Lung (tissue), 12 donors: ENCODE data around the gene ITGAD. TPM values are rescaled to one million over a fixed set of nuclear protein-coding genes. Genes with fewer than 3 reads are reported as not detected.

Source experiments
- ATAC-seq: fragments of 200-7000 bp; cut with Tn5 transposase; one replicate; pipeline ENCODE4 v1.9.1; 2020; ENCODE audit warnings: moderate number of reproducible peaks; ENCODE audit not compliant: insufficient read depth, low FRiP score
- DNase-seq, 3 donors: peaks; one replicate each; pipeline ENCODE4 v3.0.0-alpha.2; 2013 to 2017
- H3K27ac ChIP-seq, 2 donors: one replicate each; pipeline ENCODE4 v1.5.1; 2013; ENCODE audit warnings: mild to moderate bottlenecking in 2 of 2, moderate library complexity in 2 of 2, control low read depth in 1 of 2, inconsistent platforms in 1 of 2, low read depth in 1 of 2, low read length in 1 of 2
- H3K27me3 ChIP-seq, 3 donors: one replicate each; pipeline ENCODE4 v1.5.1; 2013; ENCODE audit warnings: low read length in 2 of 3; ENCODE audit not compliant: control insufficient read depth in 3 of 3, insufficient read depth in 3 of 3
- H3K36me3 ChIP-seq, 4 donors: one replicate each; pipeline ENCODE4 v1.5.1; 2013; ENCODE audit warnings: low read length in 4 of 4, mild to moderate bottlenecking in 1 of 4, moderate library complexity in 1 of 4; ENCODE audit not compliant: control insufficient read depth in 4 of 4, insufficient read depth in 4 of 4
- H3K4me1 ChIP-seq, 5 donors: one replicate each; pipeline ENCODE4 v1.5.1; 2013; ENCODE audit warnings: low read length in 5 of 5, mild to moderate bottlenecking in 2 of 5, moderate library complexity in 1 of 5; ENCODE audit not compliant: control insufficient read depth in 5 of 5, insufficient read depth in 5 of 5
- H3K4me3 ChIP-seq: one replicate; pipeline ENCODE4 v1.5.1; 2013; ENCODE audit warnings: mild to moderate bottlenecking, control low read depth, moderate library complexity
- H3K9ac ChIP-seq, 2 donors: one replicate each; pipeline ENCODE4 v1.5.1; 2013; ENCODE audit warnings: low read length in 2 of 2, control low read depth in 1 of 2; ENCODE audit not compliant: insufficient read depth in 1 of 2
- H3K9me3 ChIP-seq, 4 donors: one replicate each; pipeline ENCODE4 v1.5.1; 2013; ENCODE audit warnings: low read length in 3 of 4, mild to moderate bottlenecking in 1 of 4, moderate library complexity in 1 of 4; ENCODE audit not compliant: control insufficient read depth in 4 of 4, insufficient read depth in 3 of 4
- CTCF ChIP-seq: IDR thresholded peaks from 2 replicates; pipeline ENCODE4 v1.5.1; 2012; ENCODE audit warnings: mild to moderate bottlenecking; ENCODE audit errors: control extremely low read depth, extremely low read depth
- WGBS, 2 donors: extraction: QIAGEN DNeasy Blood & Tissue Kit; methylation state at CpG; one replicate each; pipeline ENCODE4 v1.1.7; 2013; 5-methylcytosine and 5-hydroxymethylcytosine counted together
- polyA plus RNA-seq, 2 donors: library from polyadenylated mRNA; stranded (reverse); fragments of 200-250 nt; gene quantifications; one replicate each; pipeline ENCODE4 v1.2.1, GENCODE V29; 2013
- total RNA-seq, 2 donors: library from RNA; depleted of rRNA in 1 of 2; stranded (reverse); fragments of >200 nt in 1 of 2; gene quantifications; one replicate each; pipeline ENCODE4 v1.2.1, GENCODE V29; 2014 to 2021
- donor health status: control.
- donor health status: control.
- donor health status: Bipolar disorder and iron deficiency.
- donor health status: healthy.
- donor health status: DM: yes; HTN: yes; CAD: no.

The ITGAD gene
- total and polyA plus RNA-seq, 4 donors = 0.19 to 1.5 (median 0.33) TPM

- Histone ChIP-seq H3K4me1 (peaks cover 12 to 32% (median 19%) of the 10 kb centered on the region in 5 donors), H3K4me3 (peak overlapping the region; percentile 77), H3K36me3 (peaks cover 0 to 9% (median 6%) of the 10 kb centered on the region in 4 donors), H3K27me3 (no peaks in the 10 kb centered on the region), H3K9ac (peak overlapping the region; percentile 77 to 90), H3K27ac (peak overlapping the region; percentile 99 to 100), H3K9me3 (no peaks in the 10 kb centered on the region)
- no peak for TF ChIP-seq CTCF
- no peak for ATAC-seq
- DNase-seq = peak in 1 of 3 donors; percentile 43
- 0 to 2% methylated on average over 42 of the region's 42 CpGs for WGBS, 2 donors
These were observed 65.1 kb downstream of the ITGAD start for GRCh38 chr16:31458073-31458843.

GRCh38 chr16:31458844-31459686 lies 65.9 kb downstream of the ITGAD start, which contains the start of gene ARMC5:
Gene ARMC5 (plus strand): TSS chr16:31459501. CDS start chr16:31459525, 24 bp downstream.
- Histone ChIP-seq H3K4me1 (peaks cover 7 to 28% (median 13%) of the 10 kb centered on the region in 5 donors), H3K27ac (peak within 1 kb of the TSS; percentile 99 to 100), H3K4me3 (peak within 1 kb of the TSS; percentile 77), H3K9ac (peak within 1 kb of the TSS; percentile 85 to 92), H3K36me3 (peaks cover 0 to 12% (median 8%) of the 10 kb centered on the region in 4 donors), H3K9me3 (no peaks in the 10 kb centered on the region), H3K27me3 (no peaks in the 10 kb centered on the region)
- DNase-seq = peak; percentile 98 to 99 (median 99)
- WGBS, 2 donors = 0% methylated on average over 81 to 91 of the region's 91 CpGs
- ATAC-seq = peak; percentile 90
- no peak for TF ChIP-seq CTCF

GRCh38 chr16:31459687-31460581 lies 66.8 kb downstream of the ITGAD start:
- H3K4me3 ChIP-seq = peak overlapping the region; percentile 77
- TF ChIP-seq CTCF = no peak
- H3K27me3 ChIP-seq = no peaks in the 10 kb centered on the region
- peak overlapping the region; percentile 85 to 92 for H3K9ac ChIP-seq
- peaks cover 7 to 28% (median 13%) of the 10 kb centered on the region in 5 donors for H3K4me1 ChIP-seq
- ATAC-seq (peak; percentile 94), DNase-seq (peak; percentile 100)
- peak overlapping the region; percentile 99 to 100 for H3K27ac ChIP-seq
- WGBS, 2 donors = 3 to 4% methylated on average over 57 to 61 of the region's 61 CpGs
- no peaks in the 10 kb centered on the region for H3K9me3 ChIP-seq
- peaks cover 0 to 19% (median 10%) of the 10 kb centered on the region in 4 donors for H3K36me3 ChIP-seq
